NOMO-1 (cell line): ENCODE measurements around the gene CHRDL2.

ENCODE experiments used
- DNase-seq, 2 experiments: peaks; one replicate each; lab custom pipeline; 2025; ENCODE audit not compliant: unreplicated experiment in 2 of 2; lab: John Stamatoyannopoulos, UW

CHRDL2 gene

DNA sequence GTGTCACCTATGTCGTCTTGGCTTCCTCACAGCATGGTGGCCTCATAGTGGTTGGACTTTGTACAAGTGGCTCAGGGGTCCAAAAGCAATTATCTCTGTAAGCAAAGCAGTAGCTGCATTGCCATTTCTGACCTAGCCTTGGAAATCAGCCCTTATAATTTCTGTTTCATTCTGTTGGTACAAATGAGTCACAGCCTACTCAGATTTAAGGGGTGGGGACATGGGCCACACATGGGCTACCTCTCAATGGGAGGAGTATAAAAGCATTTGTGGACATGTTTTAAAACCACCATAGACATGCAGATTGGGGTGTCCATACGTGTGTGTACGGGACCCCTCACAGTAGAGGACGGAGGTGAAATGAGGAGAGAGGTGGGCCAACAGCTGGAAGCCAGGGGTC lies 41.6 kb downstream of the CHRDL2 start:
- DNase-seq, result no peak

DNA sequence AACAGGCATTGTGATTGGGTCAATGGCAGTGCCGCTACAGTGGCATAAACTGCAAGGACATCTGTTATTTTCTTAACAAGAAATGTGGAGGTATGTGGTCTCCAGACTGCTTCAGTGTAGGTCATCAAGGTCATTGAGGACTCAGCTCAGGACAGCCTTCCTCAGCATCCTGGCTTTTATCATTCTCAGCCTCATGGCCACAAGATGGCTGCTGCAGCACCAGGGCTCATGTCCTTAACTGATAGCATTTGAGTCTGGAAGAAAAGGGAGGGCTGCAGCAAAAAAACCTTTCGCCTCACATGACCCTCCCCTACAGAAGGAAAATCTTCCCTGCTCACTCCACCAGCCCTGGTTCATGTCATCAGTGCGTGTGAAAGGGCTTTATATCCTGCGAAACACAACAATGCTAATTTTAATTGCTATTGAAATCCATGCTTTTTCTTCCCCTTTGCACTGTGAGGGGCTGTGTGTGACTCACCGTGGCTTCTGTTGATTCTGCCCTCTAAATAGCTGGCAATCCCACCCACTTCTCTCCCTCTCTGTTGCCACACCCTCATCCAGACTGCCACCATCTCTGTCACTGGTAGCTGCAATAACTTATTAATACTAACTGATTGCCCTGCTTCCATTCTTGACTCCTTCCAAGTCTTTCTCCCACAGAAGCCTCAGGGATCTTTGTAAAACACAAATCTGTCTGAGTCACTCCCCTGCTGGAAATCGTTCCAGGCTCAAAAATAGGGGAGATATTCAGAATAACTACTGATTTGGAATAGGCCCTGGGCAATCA lies 43.8 kb downstream of the CHRDL2 start:
- no peak for DNase-seq

DNA sequence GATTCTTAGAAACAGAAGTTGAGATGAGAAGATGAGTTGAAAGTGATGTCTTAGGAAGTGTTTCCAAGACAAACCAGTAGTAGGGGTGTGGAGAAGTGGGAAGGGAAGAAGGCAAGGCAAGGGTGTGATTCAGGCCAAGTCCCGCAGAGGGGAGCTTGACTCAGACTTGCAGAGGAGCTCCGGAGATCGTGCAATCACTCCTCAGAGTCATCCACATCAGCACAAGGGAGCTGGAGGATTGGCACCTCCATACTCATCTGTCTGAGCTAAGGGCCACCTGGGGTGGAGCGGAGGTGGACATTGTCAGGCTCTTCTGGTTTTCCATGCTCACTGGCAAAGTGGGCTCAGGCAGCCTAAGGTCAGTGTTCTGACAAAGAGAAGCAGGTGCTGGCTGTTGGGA lies 44.4 kb downstream of the CHRDL2 start:
- no peak for DNase-seq

DNA sequence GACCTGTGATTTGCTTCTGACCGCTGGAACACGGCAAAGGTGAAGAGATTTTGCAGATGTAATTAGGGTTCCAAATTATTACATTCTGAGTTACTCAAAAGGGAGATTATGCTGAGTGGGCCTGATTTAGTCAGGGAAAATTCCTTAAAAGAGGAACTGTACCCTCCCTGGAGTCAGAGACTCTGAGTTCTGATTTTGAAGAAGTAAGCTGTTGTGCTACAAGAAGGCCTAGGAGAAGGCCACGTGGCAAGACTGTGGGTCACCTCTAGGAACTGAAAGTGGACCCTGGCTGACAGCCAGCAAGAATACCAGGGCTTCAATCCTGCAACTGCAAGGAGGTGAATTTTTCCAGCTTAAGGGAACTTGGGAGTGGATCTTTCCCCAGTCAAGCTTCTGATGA lies 45.3 kb downstream of the CHRDL2 start:
- DNase-seq, result no peak

DNA sequence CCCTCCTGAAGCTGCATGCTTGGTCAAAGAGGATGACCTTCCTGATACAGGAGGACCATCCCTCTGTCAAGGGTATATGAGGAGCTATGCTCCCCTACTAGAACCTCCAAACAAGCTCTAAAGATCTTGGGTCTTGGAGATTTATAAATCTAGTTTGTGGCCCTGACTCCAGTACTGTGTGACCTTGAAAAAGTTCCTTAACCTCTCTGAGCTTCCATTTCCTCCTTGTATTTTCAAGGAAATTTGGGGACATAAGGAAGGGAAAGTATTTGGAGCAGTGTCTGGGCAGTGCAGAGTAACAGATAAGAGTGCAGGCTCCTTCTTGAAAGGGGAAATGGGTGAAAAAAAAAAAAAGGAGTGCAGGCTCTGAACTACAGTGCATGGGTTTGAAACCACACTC lies 45.9 kb downstream of the CHRDL2 start:
- DNase-seq, result no peak

DNA sequence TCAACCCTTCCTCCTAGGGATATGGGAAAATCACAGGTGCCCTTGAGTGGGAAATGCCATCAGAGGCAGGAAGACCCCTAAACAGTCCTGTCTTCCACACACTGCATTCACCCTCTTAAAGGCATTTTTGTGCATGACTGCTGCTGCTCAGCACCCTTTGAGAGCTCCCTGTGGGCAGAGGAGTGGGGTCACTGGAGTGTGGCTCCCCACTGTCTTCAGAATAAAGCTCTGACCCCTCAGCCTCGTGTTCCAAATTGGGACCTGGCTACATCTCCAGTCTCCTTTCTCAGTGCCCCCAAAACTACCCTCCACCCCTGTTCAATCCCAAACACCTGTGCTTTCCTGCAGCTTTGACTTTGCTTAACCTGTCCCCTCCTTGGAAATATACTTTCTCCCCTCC lies 46.6 kb downstream of the CHRDL2 start:
- DNase-seq, result no peak

DNA sequence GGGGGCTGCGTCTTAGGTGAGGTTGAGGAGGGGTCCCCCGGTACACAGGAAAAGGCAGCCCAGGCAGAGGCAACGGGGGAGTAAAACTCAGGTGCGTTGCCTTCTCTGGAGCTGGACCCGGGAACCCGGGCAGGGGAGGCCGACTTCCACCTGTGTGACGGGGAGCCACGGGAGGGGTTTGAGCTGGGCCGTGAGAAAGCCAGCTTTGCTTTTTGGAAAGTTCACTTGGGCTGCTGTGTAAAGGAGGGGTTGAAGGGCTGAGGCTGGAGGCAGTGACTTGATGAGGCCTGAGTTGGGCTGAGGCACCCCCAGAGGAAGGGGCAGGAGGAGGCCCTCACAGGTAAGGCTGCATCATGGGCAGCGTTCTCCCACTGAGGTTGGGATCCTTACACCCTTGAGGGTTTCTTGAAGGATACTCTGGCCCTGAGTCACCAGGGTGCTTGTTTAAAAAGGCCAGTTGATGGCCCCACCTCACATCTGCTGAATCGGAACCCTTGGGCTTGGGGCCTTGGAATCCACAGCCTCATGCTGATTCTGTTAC lies 47.2 kb downstream of the CHRDL2 start:
- no peak for DNase-seq

DNA sequence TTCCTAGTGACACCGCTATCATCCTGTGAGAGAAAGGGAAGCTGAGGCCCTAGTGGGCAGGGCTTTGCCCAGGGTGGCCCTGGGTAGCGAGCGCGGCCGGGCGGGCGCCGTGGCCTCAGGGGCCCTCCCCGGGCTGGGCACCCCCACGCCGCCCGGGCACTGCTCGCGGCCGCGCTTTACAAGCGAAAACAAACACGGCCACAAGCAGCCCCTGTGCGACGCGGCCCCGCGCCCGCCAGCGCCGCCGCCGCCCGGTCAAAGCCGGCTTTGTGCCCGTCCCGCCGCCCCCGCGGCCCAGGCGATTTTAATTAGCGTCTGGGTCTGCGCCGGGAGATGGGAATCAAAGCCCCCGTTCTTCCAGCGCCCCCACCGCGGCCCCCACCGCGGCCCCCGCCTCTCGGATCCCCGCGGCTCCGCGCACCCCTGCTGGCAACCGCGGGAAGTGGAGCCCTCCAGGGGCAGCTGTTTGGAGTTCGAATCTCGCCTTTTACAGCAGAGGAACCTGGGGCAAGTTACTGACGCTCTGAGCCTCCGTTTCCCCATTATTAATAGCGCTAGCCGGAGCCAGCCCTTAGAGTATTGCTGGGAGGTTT lies 47.9 kb downstream of the CHRDL2 start:
- no peak for DNase-seq

DNA sequence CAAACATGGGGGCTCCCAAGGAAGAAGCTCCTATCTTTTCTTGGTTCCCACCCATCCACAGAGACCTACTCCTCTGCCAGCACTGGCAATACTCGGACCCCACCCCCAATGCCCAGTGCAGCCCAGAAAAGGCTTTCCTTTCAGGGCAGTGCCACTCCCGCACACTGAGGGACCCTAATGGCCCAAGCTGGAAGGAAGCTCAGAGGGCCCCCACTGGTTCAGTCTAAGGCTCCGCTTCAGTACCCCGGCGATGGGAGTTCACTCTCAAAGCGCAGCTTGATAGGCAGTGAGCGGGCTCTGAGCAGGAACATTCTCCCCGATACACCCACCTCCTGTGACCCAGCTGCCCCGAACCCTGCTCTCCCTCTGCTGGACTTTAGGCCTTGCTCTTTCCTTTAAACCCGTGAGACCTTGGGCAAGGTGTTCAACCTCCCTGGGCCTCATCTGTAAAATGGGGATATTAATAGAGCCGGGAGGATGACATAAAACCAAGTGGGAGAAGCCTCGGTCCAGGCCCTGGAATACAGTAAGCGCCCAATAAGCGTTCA lies 48.4 kb downstream of the CHRDL2 start:
- DNase-seq, result no peak

DNA sequence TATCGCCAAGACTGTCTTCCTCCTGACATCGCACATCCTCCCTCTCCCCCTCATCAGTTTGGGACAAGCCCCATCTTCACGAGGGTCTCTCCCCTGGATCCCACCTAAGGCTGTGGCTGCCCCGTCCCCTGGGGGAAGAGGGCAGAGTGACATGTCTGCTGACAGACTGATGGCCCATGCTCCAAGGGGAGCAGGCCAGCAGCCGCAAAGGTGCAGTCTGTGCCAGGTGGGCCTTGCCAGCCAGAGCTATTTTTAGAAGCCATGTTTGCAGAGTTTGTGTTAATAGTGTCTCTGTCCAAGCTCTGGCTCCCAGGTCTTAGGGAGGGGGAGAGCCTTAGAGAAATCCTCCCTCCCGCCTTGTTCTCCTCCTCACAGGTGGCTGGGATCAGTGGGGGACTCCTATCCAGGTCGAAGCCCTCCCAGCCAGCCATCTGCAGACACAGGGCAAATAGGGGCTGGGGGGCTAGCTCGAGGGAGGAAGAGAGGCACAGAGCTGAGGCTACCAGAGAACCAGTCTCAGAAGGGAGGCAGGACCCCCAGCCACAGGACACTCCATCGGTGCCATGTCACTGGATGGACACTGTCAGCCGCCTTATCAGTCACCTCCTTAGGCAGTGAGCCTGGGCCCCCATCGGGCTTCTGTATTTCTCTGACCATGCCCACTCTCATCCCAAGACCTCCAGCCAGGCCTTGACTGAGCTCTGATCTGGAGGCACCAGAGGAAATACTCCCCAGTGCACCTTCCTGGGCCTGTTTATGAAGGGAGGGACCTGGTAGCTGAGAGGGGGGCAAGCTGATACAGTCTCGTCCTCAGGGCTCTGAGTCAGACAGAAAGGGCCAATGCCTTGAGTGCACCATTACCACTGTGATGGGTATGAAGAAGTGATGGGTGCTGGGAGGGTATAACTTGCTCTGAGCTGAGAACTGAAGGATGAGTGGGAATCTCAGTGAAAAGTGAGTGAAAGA lies 49.3 kb downstream of the CHRDL2 start:
- no peak for DNase-seq

DNA sequence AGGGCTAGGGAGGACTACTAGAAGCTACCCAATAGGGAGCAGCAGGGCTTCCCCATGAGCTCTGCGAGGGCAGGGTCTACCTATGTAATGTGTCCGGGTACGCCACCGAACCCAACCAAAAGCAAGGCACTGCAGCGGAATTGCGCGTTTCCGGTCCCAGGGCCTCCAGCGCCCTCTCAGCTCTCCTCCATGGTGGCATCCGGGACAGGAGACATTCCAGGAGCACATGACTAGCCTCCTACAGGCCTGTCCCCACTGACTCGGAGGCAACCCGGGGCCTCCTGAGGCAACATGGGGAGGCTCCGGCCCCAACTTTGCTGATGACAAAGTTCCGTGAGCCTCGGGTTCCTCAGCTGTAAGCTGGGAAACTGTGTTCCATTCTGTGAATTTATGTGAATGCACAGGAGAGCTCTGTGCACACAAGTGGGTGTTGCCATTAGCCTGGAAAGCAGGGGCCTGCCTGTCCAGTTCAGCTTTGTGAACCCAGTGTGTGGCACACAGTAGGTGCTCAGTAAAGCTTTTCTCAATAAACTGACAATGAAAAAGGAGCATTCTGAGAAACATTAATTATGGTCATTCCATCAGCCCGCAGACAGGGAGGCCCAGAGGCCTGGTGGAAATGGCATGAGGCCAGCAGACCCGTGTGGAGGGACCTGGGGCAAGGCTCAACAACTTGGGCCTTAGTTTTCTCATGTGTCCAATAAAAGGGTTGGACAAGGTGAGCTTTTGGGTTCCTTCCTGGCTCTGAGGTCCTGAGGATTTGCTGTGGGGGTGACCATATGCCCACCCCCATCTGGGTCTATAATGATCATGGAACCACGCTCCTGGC lies 50.3 kb downstream of the CHRDL2 start:
- no peak for DNase-seq

DNA sequence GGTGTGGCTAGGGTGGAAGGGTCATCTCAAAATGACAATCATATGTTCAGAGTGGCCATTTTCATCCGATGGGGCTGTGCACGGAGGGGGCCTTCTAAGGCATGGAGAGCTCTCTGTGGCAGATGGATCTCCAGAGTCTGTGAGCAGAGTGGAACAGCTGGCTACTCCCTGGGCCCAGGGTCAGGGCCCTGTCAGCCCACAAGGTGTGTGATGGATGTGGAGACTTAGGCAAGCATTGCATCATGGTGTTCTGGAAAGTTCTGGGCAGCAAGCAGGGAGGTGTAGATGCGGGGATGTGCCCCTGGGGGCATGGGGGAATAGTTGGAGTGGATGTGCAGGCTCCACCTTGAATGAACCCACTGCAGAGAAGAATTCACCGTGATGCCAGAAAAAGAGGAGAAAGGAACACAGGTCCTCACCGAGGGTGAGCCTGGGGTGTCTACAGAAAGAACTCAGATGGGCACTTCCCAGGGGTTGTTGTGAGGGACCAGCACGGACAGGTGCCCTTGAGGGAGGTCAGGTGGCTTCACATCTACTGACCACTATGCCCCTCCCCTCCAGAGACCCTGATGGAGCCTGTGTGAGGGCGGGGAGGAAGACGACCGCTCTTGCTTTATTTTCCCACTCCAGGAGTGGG lies 51.1 kb downstream of the CHRDL2 start:
- no peak for DNase-seq

DNA sequence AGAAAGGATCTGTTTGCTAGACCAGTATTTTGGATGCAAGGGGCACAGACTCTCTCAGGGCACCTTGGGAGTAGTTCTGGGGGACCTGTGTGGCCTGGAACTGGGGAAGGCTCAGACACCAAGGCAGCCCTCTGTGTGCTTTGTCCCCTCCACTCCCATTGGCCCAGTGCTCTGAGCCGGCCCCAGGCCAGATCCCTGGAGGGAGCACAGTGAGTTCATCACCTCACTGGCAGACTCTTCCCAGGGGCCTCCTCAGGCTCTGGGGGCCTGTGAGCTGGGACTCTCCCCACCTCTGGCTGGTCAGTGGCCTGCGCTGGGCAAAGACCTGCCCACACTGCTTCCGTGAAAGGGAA lies 51.7 kb downstream of the CHRDL2 start:
- no peak for DNase-seq

DNA sequence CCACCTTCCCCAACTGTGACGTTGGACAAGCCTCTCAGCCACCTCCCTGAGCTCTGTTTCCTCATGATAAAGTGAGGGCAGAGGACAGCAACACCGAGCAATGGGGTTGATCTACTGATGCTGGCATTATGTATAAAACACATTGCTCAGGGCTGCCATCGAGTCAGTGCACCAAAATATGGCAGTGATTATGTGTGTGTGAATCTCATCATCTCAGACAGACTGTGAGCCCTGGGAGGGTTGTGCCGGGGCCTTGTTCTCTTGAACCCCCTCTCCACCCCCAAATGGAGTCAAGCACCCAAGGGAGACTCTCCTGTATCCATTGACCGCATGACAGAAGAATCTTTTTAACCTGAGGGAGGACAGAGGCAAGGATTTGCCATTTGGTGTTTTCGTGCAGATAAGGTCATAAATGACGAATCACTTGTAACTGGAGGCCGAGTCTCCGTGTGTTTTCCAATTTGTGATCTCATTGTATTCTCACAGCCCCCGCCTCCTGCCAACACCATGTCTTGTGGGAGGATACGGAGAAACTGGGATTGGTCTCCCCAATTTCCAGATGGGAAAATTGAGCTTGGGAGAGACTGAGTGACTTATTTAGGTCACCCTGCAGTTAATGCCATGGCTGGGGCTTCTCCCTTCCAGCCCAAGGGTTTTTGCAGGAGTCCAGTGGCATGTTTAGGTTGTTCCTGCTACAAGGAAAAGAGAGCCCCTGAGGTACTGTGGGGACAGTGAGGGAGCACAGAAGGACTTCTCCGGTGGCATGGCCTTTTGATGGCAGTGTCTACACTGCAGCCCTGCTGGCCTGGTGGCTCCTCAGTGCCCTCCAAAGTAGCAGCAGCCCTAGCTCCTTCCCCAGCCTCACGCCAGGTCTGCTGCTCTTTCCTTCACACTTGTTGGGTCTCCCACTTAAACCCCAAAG lies 52.4 kb downstream of the CHRDL2 start:
- no peak for DNase-seq

DNA sequence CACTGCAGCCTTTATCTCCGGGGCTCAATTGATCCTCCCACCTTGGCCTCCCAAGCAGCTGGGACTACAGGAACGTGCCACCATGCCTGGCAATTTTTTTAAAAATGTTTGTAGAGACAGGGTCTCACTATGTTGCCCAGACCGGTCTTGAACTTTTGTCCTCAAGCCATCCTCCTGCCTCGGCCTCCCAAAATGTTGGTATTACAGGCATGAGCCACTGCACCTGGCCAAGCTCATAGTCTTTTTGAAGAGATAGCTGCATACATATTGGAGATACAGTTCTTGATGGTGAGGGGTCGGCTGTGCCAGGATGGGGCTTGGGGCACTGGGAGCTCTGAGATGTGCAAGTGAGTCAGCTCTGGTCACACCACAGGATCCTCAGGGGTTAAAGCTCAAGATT lies 53.2 kb downstream of the CHRDL2 start:
- no peak for DNase-seq

DNA sequence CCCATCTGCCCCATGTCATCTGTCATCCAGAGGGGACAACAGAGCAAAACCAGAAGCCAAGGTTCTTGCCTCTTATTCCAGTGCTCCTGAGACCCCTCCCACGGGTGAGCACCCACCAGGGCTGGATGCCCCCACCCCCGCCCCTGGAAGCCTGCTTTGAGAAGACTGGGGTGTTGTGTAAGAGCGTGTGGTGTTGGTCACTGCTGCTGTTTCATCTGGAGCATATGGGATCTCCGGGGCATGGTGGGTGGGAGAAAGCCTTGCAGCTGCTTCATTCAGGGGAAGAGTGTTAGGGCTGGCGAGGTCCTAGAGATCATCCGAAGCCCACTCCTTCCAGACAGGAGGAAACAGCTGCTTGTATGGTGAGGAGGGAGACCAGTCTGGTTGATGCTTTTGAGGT lies 54.1 kb downstream of the CHRDL2 start:
- no peak for DNase-seq

DNA sequence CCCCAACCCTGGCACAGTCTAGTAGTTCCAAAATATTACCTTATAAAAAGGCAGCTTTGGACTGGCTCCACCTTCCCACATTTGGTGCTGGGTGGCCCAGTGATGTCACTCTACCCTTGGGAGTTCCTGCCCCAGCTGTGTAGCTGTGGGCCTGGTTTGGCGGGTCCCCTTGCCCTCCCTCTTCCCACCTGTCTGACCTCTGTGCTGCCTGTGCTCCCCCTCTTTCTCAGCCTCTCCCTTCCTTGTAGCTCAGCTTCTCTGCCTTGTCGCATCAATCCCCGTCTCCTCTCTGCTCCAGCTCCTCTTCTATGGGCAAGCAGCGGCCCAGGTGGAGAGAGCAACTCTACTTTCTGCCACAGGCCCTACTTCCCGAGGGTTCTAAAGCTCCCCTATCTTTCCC lies 54.6 kb downstream of the CHRDL2 start:
- no peak for DNase-seq

DNA sequence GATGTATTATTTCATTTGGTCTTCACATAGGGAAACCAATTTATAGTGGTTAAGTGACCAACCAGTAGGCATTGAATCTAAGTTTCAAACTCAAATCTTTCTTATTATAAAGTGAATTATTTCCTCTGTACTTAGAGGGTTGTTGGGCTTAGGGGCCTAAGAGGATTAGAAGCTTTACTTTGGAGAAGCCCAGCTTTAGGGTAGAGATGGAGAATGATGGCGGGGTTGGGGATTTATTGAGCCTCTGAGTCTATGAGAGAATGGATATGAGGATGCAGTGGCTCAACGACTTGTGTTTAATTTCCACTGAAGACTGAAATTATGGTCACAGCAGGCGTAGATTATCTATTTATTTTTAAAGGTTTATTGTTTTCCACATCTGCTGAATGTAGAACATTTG lies 55.5 kb downstream of the CHRDL2 start:
- DNase-seq, result no peak
